IPS DF 19.7 (cell line): ENCODE measurements around the gene DOK5.
"Not testable (repeated sequence)": the region's sequence is repeated elsewhere in the genome, so short reads cannot be mapped to it uniquely, and the experiment has no call there.

ENCODE experiments used
- DNase-seq: peaks from one replicate; pipeline ENCODE4 v3.0.0-alpha.2; 2013; ENCODE audit warnings: low read depth, low spot score

Gene DOK5

DNA sequence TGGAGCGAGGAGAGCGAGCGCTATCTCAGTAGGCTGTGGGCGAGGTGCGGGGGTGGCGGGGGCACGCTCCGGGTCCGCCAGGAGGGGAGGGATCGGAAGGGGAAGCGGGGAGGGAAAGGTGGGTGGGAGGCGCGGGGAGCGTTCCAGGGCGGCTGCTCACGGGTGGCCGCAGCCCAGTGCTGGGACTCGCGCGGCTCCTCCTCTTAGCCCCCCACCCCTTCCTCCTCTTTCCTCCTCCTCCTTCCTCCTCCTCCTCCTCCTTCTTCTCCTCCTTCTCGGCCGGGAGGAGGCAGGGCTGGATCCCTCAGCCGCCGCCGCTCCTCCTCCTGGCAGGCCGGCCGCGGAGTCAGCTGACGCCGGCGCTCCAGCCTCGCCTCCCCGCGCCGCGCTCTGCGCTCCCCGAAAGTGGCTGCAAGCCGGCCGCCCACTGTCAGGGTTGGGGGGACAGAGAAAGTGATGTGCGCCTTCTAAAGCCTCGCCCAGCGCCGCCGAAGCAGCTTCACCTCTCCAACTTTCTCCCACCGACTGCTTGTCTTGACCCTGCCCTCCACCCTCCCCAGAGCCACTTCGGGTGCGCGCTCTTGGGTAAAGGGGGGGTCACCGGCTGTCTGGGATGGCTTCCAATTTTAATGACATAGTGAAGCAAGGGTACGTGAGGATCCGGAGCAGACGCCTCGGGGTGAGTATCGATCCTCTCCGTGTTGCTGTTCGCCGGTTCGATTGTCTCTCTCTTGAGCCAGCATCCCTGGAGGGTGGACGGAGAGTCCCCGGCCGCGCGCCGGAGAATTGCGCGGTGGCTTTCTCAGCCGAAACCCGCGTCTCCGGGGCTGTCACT lies at the start of gene DOK5:
TSS of gene DOK5 (plus strand) at position 260 of the 835 bp plus-strand sequence. CDS start at position 614, 354 bp downstream.
- DNase-seq: no peak

DNA sequence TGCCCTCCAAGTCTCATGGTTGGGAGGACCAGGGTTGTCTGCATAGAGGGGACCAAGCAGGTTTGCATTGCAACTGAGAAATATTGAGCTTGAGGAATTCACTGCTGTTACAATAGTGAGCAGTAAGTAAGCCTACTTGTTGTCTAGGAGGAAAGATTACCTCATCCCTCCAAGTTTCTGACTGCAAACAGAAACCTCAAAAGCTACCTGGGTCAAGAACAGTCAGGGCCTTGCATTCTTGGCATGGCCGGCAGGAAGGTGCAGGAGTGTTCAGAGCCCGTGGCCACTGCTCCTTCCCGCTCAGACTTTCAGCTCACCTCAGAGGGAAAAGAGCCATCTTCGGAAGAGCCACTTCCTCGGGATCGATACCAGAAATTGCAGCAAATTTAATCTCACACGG lies 46.0 kb upstream of the DOK5 start:
- no peak for DNase-seq

DNA sequence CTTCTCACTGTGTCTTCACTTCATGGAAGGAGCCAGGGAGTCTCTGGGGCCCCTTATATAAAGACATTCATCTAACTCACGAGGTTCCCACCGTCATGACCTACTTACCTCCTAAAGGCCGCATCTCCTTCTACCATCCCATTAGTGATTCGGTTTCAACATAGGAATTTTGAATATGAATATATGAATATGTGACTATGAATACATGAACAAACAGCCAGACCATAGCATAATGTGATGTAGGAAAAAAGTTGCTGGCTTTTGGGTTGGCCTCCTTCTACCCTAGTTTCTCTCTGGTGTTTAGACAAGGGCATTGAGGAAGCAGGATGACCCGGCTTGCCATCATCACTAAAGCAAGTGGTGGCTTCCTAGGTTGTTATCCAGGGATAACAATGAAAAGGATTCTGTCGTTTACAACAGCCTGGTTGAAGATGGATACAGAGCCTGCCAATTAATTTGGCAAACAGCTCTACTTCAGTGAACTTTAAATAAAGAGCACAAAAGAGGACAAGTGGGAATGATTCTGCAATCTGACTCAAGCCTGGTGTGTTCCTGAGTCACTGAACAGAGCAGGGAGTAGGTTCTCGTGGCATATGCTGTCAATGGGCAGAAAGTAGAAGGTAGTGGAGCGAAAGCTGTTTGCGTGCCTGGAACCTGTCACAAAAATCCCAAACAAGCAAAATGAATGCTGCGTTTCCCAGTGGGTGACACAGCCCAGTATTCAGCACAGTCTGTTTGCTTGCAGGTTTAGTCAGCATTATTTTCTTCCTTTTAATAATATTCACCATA lies 44.0 kb upstream of the DOK5 start:
- DNase-seq: no peak

DNA sequence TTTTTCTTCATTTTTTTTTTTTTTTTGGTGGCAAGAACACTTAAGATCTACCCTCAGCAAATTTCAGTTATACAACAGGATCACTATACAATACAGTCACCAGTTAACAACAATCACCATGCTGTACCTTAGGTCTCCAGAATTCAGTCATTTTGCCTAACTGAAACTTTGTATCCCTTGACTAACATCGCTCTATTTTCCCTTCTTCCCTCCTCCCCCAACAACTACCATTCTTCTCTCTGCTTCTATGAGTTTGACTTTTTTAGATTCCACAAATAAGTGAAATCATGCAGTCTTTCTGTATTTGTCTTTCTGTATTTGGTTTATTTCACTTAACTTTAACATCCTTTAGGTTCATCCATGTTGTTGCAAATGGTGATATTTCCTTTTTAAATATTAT lies 42.4 kb upstream of the DOK5 start:
- no peak for DNase-seq

DNA sequence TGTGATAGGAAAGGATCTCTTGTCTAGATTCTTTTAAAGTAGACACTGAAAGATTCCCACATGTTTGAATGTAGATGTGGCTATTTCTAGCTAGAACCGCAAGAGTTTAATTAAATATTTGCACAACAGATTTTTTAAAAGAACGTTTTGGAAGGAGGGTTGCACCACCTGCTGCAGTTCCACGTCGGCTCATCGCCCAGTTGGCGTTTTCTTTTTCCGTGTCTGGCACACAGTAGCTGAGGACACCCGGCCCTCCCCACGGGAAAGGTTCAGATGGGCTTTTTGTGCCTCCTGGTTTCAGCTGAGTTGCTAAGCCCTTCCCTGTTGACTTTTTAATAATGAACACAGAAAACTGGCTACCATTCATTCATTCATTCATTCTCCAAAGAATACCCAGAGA lies 41.8 kb upstream of the DOK5 start:
- no peak for DNase-seq

DNA sequence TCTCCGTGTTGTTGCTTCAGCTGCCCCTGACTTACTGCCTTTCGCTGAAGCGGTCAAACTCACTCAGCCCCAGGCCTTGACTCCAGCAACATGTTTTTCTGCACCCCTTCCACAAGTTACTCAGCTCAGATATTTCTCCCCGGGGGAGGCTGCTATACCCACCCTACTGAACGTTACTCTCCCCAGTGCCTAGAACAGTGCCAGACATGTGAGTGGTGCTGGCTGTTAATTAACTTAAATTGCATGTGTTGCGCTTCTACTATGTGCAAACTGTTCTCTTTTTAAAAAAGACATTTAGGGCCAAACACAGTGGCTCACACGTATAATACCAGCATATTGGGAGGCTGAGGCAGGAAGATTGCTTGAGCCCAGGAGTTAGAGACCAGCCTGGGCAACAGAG lies 41.2 kb upstream of the DOK5 start:
- no peak for DNase-seq

DNA sequence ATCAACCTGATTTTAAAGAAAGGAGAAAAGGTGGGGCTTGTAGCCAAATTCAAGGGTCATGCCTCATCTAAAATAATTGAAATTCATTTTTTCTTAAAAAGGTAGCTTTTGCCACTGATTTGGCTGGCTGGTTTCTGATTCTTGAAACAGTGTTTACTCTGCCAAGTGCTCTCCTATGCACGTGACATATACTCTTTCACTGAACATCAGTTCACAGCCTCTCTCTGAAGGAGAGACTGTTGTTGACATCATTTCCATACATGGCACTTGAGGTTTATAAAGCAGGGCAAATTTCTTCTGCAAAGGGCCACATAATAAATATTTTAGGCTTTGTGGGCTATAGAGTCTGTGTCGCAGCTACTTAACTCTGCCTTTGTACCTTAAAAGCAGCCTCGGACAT lies 40.4 kb upstream of the DOK5 start:
- DNase-seq: no peak

DNA sequence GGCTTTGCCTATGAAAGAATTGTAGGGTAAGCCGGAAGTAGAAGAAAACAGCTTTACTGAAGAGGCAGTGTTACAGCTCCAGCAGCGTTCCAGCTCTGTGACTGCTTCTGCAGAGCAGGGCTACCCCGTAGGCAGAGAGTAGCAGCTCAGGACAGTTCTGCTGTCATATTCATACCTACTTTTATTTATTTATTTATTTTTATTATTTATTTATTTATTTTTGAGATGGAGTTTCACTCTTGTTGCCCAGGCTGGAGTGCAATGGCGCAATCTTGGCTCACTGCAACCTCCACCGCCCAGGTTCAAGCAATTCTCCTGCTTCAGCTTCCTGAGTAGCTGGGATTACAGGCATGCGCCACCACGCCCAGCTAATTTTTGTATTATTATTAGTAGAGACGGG lies 39.0 kb upstream of the DOK5 start:
- not testable (repeated sequence) for DNase-seq

DNA sequence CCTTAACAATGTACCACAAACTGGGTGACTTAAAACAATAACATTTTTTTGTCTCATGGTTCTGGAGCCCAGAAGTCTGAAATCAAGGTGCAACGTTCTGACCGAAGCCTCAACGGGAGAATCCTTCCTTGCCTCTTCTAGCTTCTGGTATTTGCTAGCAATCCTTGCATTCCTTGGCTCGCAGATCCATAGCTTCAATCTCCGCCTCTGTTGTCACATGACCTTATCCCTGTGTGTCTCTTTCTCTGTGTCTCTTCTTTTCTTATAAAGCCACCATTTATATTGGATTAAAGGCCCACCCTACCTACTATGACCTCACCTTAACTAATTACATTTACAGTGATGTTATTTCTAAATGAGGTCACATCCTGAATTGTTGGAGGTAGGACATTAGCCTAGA lies 37.2 kb upstream of the DOK5 start:
- peak; percentile 17 for DNase-seq

DNA sequence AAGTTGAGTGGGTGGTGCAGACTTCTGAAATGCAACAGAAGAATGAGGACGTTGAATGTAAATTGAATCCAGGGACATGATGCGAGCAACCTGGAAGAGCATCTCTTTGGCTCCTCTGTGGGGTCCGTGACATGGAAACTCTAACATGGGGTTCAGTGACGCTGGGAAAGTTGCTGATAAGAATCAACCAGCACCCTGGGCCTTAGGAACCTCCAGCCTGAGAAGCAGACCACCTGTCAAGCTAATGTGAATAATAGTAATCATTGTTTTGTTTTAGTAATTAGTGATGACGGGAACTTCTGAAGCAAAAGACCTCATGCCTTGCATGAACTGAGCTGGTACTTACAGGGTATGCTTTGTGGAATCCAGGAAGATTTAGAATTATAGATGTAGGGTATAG lies 25.2 kb upstream of the DOK5 start:
- DNase-seq: no peak

DNA sequence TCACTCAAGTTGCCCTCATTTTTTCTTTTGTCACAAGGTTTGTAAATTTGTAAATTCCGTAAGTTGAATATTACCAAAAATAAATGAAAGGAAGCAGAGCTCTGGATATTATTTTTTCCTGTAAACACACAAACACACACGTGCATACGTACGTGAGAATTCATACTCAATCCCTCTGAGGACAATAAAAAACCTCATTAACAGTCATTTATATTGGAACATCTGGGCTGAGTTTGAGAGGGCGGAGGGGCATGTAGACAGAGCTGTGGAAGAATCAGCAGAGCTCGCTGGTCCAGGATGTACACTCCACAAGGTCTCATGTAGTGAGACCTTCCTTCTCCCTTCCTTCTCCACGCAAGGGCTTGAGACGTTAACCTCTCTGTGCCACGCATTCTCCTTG lies 24.2 kb upstream of the DOK5 start:
- DNase-seq: no peak

DNA sequence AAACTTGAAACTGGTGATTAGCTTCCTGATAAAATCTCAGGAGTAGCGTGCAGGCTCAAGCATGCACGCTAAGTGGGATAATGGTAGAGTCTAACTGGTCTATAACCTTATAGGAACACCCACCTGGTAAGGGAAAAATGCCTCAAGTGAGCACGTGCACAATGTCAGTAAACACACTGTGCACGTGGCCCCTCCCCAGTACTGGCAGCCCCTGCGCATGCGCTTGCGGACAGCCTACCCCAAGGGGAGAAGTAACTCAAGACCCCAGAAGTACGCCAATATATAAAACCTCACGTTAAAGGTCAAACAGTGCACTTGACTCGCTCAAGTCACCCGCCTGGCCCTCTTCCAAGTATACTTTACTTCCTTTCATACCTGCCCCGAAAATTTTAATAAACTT lies 23.1 kb upstream of the DOK5 start:
- no peak for DNase-seq

DNA sequence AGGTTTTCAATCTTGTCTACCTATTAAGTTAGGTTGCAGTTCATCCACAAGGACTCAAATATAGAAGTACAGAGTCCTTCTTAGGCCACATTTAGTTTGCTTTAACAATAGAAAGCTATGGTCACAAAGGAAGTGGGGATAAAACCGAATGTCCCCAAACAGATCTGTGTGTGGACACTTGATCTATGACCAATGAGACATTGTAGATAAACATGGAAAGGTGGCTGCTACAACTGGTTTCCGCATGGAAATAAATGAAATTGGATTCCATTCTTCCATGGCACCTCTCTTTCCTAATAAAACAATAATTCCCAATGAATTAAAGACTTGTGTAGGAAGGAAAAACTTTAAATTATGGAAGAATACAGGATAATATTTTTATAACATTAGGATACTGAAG lies 20.4 kb upstream of the DOK5 start:
- no peak for DNase-seq

DNA sequence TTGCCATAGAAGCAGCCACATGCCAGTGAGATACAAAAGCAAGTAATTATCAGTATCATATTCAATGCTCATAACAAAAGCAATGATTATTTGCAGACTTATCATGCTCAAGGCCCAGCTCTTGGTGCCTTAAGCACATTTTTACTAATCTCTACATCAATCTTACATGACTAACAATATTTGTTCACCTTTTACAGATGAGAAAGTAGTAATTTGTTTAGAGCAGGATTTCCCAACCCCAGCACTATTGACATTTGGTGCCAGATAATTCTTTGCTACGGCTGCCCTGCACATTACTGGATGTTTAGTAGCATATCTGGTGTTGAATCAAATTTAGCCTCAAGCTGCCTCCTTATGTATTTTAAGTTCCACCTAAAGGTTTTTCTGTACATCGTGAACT lies 19.0 kb upstream of the DOK5 start:
- no peak for DNase-seq

DNA sequence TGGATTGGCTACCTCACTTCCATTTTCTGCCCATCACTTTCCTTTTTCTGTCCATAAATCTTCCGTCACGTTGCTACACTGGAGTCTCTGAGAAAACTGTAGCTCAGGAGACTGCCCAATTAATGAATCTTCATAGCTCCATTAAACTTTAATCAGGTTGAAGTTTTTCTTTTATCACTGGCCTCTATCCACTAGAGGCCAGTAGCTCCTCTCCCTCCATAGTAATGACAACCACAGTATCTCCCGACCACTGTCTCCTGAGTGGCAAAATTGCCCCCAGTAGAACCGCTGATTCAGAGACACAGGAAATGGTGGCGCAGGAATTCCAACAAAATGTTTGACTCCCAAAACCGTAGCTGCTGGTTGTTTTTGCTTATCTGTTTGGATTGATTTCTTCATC lies 18.4 kb upstream of the DOK5 start:
- no peak for DNase-seq

DNA sequence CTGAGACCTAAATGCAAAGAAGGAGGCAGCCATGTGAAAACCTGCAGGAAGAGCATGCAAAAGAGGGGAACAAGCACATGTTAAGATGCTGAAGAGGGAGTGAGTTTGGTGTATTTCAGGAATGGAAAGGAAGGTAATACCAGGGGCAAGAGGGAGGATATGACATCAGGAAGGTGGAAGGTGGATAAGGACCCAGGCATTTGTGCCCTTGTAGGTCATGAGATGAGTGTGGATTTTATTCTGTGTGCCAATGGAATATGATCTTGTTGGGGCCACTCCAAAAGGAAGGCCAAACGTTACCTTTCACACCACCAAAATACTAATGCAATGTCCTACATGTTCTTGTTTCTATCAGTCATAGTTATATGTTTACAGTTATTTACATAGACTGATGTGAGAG lies 17.2 kb upstream of the DOK5 start:
- no peak for DNase-seq

DNA sequence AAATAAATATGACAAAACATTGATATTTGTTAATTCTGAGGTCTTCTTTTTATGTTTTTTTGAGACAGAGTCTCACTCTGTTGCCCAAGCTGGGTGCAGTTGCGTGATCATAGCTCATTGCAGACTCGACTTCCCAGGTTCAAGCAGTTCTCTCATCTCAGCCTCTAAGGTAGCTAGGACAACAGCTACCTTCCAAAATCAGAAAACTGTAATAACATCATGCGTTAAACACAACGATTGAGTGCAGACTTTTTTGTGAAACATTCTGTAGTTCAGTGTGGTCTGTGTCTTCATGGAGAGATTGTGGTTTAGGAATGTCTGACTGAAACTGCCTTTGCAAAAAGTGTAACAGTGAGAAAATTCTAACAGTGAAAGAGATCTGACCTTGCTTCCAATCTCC lies 16.1 kb upstream of the DOK5 start:
- DNase-seq: no peak

DNA sequence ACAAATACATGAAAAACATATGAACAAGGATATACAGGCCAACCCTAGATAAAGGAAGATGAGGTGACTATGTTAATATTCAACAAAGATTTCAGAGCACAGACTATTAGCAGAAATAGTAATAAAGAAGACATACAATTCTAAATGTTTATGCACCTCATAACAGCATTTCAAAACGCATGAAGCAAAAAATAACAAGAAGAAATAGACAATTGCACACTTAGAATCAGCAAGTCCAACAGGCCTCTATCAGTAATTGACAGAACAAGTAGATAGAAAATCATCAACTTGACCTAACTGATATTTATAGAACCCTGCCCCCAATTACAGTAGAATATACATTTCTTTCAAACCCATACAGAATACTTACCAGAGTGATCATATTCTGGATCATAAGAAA lies 11.4 kb upstream of the DOK5 start:
- DNase-seq: no peak

DNA sequence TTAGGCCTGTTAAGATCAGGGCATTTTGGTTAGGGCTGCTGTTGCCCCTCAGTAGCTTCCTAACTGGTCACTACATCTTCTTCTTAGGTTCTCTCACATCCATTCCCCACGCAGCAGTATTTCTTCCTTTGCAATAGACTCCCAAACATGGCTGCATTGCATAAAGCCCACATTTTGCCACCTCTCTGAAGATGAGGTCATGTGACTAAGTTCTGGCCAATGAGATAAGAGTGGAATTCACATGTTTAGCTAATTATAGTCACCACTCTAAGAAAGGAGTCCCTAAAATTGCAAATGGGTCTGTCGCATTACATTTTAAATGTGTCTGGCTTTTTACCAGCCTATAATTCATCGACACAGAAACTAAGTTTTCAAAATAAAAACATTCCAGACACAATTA lies 9.3 kb upstream of the DOK5 start:
- no peak for DNase-seq

DNA sequence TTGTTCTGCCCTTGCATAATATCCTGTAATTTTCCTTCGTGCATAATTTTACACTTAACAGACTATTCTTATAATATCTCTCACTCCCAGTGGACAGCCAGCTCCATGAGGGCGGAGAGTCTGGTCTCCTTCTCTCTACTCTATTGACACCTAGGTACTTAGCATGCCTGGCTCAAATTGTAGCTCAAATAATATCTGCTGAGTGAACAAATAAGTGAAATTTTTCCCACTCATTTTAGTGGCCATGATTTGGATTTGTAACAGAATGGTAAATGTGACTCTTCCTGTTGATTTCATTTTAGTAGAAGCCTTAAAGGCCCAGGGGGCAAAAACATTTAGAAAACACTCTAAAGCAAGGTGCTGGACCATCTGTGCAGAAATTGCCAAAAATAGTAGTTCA lies 7.8 kb upstream of the DOK5 start:
- no peak for DNase-seq

DNA sequence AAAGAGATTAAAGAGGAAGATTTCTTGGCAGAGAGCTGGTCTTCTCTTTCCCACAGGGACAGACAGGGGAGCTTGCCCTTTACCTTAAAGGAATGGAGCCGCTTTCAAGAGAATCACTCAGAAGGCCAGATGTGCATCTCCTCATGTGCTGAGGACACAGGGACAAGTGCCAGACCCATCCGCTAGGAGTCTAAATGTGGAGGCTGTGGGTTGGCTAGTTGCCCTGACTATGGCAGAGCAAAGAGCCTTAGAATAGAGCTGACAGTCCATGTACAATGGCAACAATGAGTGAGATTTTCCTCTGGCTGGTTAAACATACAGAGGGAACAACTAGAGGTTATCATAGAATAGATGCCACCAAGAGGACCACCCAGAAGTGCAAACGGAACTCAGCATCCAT lies 7.3 kb upstream of the DOK5 start:
- no peak for DNase-seq

DNA sequence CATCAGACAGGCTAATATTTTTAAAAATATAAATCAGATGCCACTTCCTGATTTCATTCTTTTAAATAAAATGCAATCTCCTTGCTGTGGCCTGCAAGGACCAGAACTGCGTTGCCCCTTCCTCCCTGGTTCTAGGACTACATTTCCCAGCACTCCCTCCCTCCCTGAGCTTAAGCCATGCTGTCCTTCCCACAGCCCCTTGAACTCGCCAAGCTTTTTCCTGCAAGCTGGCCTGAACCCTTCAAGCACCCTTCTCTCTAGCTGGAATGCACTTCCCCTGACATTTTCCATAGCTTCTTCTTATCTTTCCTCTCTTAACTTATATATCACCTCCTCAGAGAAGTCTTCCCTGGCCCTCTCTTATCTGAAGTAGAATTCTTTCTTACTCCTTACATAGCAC lies 6.1 kb upstream of the DOK5 start:
- DNase-seq: peak; percentile 50

DNA sequence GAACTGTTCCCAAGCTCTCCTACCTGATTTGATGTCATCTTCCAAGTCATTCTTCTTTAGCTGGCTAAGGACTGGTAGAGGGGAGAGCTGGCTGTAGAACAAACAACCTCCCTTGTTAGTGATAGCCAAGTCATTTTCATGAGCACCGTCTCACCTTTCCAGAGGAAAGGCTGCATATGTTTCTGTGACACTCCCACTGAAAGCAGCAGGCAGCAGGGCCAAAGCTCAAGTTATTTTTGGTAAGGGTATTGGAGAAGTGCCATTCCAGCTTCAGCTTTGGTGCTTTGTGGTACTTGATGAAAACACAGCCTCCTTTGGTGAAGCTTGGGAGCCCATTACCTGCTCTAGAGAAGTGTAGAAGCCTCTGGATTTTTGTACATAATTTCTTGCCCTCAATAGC lies 5.4 kb upstream of the DOK5 start:
- no peak for DNase-seq
